Adipocyte (in vitro differentiated cells): ENCODE measurements around the gene LCP1.
"Not testable (repeated sequence)": the region's sequence is repeated elsewhere in the genome, so short reads cannot be mapped to it uniquely, and the experiment has no call there.

Experiments used
- DNase-seq: peaks from one replicate; pipeline ENCODE4 v3.0.0-alpha.2; 2015; ENCODE audit warnings: low read depth
- H3K27me3 ChIP-seq: replicated peaks from 2 replicates; pipeline ENCODE4 v1.7.0; 2013; ENCODE audit warnings: mild to moderate bottlenecking, low read length, moderate library complexity; ENCODE audit not compliant: control insufficient read depth, insufficient read depth
- H3K36me3 ChIP-seq: 2 replicates; pipeline ENCODE4 v1.7.0; 2013; ENCODE audit warnings: low read length, mild to moderate bottlenecking, moderate library complexity; ENCODE audit not compliant: control insufficient read depth, insufficient read depth, severe bottlenecking
- H3K4me1 ChIP-seq: 2 replicates; pipeline ENCODE4 v1.7.0; 2013; ENCODE audit warnings: mild to moderate bottlenecking, low read length, moderate library complexity; ENCODE audit not compliant: control insufficient read depth, insufficient read depth
- H3K4me3 ChIP-seq: 2 replicates; pipeline ENCODE4 v1.7.0; 2013; ENCODE audit warnings: mild to moderate bottlenecking, low read length, moderate library complexity
- H3K9ac ChIP-seq: 2 replicates; pipeline ENCODE4 v1.7.0; 2013; ENCODE audit warnings: mild to moderate bottlenecking, low read length, moderate library complexity
- H3K9me3 ChIP-seq: 2 replicates; pipeline ENCODE4 v1.7.0; 2013; ENCODE audit warnings: mild to moderate bottlenecking, low read length, moderate library complexity; ENCODE audit not compliant: control insufficient read depth

LCP1 gene

GRCh38 chr13:46168783-46169182 is 13.2 kb downstream of the LCP1 start:
- no peaks in the 10 kb centered on the region for H3K36me3 ChIP-seq
- no peaks in the 10 kb centered on the region for H3K27me3 ChIP-seq
- no peaks in the 10 kb centered on the region for H3K9me3 ChIP-seq
- no peak for DNase-seq
- no peak overlapping the region for H3K4me3 ChIP-seq
- no peak overlapping the region for H3K9ac ChIP-seq
- peaks cover 16% of the 10 kb centered on the region for H3K4me1 ChIP-seq

- Histone ChIP-seq H3K4me3 (no peak overlapping the region), H3K4me1 (peaks cover 16% of the 10 kb centered on the region), H3K9ac (no peak overlapping the region), H3K27me3 (no peaks in the 10 kb centered on the region), H3K9me3 (no peaks in the 10 kb centered on the region), H3K36me3 (no peaks in the 10 kb centered on the region)
- DNase-seq, result no peak
These were observed 13.6 kb downstream of the LCP1 start for GRCh38 chr13:46168341-46168740.

- no peaks in the 10 kb centered on the region for H3K27me3 ChIP-seq
These were observed 14.9 kb downstream of the LCP1 start for GRCh38 chr13:46166947-46167610.

GRCh38 chr13:46166224-46166584 is 15.8 kb downstream of the LCP1 start:
- Histone ChIP-seq H3K4me3 (no peak overlapping the region), H3K36me3 (no peaks in the 10 kb centered on the region), H3K27me3 (no peaks in the 10 kb centered on the region), H3K9me3 (no peaks in the 10 kb centered on the region), H3K9ac (no peak overlapping the region), H3K4me1 (peaks cover 13% of the 10 kb centered on the region)
- DNase-seq, result no peak

More at GRCh38 chr13:46166947-46167610, 14.9 kb downstream of the LCP1 start:
- no peaks in the 10 kb centered on the region for H3K9me3 ChIP-seq
- peaks cover 16% of the 10 kb centered on the region for H3K4me1 ChIP-seq
- H3K4me3 ChIP-seq, result no peak overlapping the region
- H3K9ac ChIP-seq, result no peak overlapping the region
- no peak for DNase-seq
- no peaks in the 10 kb centered on the region for H3K36me3 ChIP-seq

GRCh38 chr13:46165485-46166223 is 16.3 kb downstream of the LCP1 start:
- no peak for DNase-seq
- Histone ChIP-seq H3K27me3 (no peaks in the 10 kb centered on the region), H3K9me3 (no peaks in the 10 kb centered on the region), H3K36me3 (no peaks in the 10 kb centered on the region), H3K9ac (no peak overlapping the region), H3K4me3 (no peak overlapping the region), H3K4me1 (peaks cover 8% of the 10 kb centered on the region)

GRCh38 chr13:46164661-46165060 is 17.3 kb downstream of the LCP1 start:
- H3K4me1 ChIP-seq, result peaks cover 8% of the 10 kb centered on the region
- H3K27me3 ChIP-seq, result no peaks in the 10 kb centered on the region
- no peak overlapping the region for H3K4me3 ChIP-seq
- H3K9ac ChIP-seq, result no peak overlapping the region
- H3K9me3 ChIP-seq, result no peaks in the 10 kb centered on the region
- no peaks in the 10 kb centered on the region for H3K36me3 ChIP-seq
- DNase-seq, result no peak

GRCh38 chr13:46162741-46163140 is 19.2 kb downstream of the LCP1 start:
- DNase-seq, H3K27me3 ChIP-seq, H3K9ac ChIP-seq, H3K4me1 ChIP-seq, H3K36me3 ChIP-seq, H3K9me3 ChIP-seq, H3K4me3 ChIP-seq: not testable (repeated sequence)

GRCh38 chr13:46160471-46161066 is 21.4 kb downstream of the LCP1 start:
- Histone ChIP-seq H3K4me3 (no peak overlapping the region), H3K9me3 (no peaks in the 10 kb centered on the region), H3K27me3 (no peaks in the 10 kb centered on the region), H3K4me1 (no peaks in the 10 kb centered on the region), H3K36me3 (no peaks in the 10 kb centered on the region), H3K9ac (no peak overlapping the region)
- DNase-seq, result peak; percentile 75

- Histone ChIP-seq H3K27me3 (no peaks in the 10 kb centered on the region), H3K4me3 (no peak overlapping the region), H3K4me1 (no peaks in the 10 kb centered on the region), H3K9me3 (no peaks in the 10 kb centered on the region), H3K36me3 (no peaks in the 10 kb centered on the region), H3K9ac (no peak overlapping the region)
- no peak for DNase-seq
These were observed 21.9 kb downstream of the LCP1 start for GRCh38 chr13:46160065-46160464.

GRCh38 chr13:46158983-46159382 is 23.0 kb downstream of the LCP1 start:
- DNase-seq, result no peak
- Histone ChIP-seq H3K27me3 (no peaks in the 10 kb centered on the region), H3K4me3 (no peak overlapping the region), H3K36me3 (no peaks in the 10 kb centered on the region), H3K9ac (no peak overlapping the region), H3K4me1 (no peaks in the 10 kb centered on the region), H3K9me3 (no peaks in the 10 kb centered on the region)

GRCh38 chr13:46158222-46158621 is 23.8 kb downstream of the LCP1 start:
- Histone ChIP-seq H3K27me3 (no peaks in the 10 kb centered on the region), H3K9ac (no peak overlapping the region), H3K4me1 (no peaks in the 10 kb centered on the region), H3K4me3 (no peak overlapping the region), H3K9me3 (no peaks in the 10 kb centered on the region), H3K36me3 (no peaks in the 10 kb centered on the region)
- no peak for DNase-seq
